GM12874 (cell line): ENCODE data around the gene PHEX.

Experiments used
- CTCF ChIP-seq: IDR thresholded peaks from 2 replicates; pipeline ENCODE4 v1.5.1; 2011; ENCODE audit warnings: low read depth, mild to moderate bottlenecking, control low read depth, low read length, moderate library complexity; ENCODE audit not compliant: insufficient read depth

PHEX gene

GRCh38 chrX:22095286-22095685, 63.2 kb downstream of the PHEX start:
- TF ChIP-seq CTCF: no peak

GRCh38 chrX:22095856-22096255, 63.7 kb downstream of the PHEX start:
- no peak for TF ChIP-seq CTCF

- TF ChIP-seq CTCF: no peak
Observed at GRCh38 chrX:22097012-22097694, 65.0 kb downstream of the PHEX start.

GRCh38 chrX:22105231-22105630, 73.1 kb downstream of the PHEX start:
- TF ChIP-seq CTCF: no peak

- TF ChIP-seq CTCF: no peak
Observed at GRCh38 chrX:22105971-22106370, 73.8 kb downstream of the PHEX start.

- no peak for TF ChIP-seq CTCF
Observed at GRCh38 chrX:22109442-22109841, 77.3 kb downstream of the PHEX start.

- no peak for TF ChIP-seq CTCF
Observed at GRCh38 chrX:22110729-22111494, 78.8 kb downstream of the PHEX start.
